Fibroblast of skin of right biceps (primary cell): ENCODE data around the gene CLSTN2.

ENCODE experiments used
- DNase-seq: peaks from one replicate; pipeline ENCODE4 v3.0.0-alpha.2; 2013

Gene CLSTN2

DNA sequence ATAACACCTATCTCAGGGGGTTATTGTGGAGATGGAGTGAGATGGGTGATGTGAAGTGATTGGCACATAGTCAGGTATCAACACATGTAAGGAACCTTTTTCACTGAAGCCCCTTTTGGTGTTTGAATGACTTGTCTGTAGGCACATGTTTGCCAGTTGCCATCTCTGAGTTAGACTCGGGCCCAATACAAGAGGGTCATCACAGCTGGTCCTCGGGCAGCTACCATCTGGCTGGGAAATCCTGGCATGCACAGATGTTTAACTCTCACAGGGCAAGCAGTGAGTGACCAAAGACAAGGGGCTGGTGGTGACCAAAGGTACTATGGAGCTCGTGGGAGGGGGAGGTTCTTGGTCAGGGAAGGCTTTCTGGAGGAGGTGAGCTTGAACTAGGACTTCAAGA is 118.8 kb downstream of the CLSTN2 start:
- no peak for DNase-seq

DNA sequence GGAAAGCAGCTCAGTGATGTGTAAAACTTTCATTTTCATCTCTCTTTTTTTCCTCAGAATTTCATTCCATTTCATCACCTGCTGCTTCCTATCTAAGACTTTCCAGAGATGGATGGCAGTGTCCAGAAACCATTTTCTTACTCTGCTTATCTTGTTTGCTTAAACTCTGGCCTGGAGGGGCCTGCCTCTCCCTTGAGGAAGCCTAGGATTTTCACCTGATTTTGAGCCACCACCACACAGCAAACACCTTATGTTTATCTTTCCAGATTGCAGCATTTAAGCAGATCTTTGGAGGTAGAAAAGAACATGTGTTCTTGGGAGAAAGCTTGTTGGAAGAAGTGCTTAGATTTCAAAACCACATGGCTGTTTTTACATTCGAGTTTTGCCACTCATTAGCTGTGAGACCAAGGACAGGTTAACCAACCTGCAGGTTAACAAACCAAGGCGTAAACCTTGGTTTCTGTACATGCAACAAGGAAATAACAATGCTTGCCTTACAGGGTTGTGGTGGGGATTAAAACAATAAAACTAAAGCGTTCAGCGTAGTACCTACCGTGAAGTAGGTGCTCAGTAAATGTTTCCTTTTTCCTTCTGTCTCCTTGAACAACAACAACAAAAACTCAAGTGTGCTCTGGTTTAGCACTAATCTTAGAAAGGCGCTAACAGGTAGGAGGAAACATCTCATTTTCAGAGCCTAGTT is 120.3 kb downstream of the CLSTN2 start:
- no peak for DNase-seq

DNA sequence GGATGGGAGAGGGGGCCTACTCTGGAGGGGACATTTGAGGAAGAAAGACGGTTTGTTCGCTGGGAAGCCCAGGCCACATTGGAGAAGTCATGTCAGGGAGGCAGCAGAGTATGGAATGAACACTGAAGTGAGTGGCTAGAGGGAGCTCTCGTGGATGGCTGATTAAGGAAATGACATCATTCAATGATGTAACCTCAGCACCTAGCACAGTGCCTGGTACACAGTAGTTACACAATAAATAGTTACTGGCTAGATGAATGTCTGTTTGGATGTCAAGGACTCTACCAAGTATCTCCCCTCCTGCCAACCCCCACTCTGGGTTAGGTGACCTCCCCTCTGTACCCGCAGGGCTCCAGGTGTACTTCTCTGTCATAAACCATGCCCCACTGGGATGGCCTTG is 121.1 kb downstream of the CLSTN2 start:
- DNase-seq = no peak

DNA sequence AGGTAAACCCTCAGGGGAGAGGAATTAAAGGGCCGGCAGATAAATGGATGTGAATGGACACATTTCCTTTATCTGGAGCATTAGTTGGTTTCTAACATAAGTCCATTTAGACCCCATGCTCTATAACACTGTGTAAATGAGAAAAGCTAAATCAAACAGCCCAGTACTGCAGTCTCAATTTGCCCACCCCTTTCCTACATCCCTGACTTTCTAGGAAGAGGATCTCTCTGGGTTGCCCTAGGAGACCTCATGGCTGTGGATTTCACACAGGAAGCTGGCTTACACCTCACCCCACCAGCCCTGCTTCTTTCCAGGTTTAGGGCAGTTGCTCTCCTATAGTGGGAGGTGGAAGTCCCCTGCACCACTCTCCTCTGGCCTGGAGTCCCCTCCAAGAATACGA is 126.2 kb downstream of the CLSTN2 start:
- no peak for DNase-seq

DNA sequence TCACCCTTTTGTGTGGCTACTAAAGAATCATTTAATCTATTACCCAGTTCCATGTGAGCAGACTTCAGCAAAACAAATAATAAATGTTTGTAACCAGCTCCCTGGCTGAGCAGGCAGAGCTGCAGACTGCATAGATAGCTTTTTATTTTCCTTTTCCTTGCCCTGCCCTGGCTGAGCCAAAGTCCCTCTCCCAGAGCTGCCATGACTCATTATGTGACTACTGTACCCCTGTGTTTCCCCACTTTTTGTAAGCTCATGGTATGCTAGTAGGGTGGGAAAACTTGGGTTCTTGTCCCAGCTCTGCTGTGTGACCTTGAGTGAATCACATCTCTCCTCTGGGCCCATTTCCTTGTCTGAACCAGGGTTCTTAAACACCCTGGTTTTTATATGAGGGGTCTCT is 127.5 kb downstream of the CLSTN2 start:
- DNase-seq = no peak

DNA sequence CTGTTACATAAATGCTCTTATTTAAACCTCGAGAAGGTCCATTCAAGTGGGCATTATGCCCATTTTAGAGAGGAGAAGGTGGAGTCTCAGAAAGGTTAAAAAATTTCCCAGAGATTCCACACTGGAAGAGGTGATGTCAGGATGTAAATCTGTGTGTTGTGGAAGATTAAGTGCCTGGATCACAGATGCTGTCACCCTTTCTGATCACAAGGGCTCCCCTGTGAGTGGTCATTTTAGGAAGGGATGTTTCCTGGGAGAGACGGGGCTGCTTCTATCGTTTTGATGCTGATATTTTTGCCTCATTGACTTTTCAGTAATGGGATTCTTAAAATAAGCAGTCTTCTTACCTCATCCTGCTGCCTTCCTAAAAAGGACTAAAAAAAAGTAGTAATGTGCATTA is 132.5 kb downstream of the CLSTN2 start:
- DNase-seq = no peak

DNA sequence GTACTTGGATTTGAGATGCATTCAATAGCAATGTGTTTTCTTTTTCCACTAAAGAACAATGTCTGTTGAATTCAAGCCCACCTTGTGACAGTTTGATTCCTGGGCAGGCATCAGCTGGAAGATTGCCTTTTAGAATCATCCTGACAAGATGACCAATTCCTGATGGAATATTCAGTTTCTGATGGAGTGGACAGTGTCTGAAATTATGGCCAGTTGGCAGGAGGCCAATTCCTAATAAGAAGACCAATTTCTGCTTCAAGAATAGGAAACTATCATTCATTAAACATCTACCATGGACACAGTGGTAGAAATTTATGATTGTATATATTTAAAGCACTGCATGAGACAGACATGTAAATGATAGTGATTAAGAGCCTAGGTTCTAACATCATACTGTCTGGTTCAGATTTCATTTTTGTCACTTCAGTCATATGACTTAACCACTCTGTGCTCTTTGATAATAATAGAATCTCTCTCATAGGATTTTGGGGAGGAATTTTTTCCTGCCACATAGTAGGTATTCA is 133.6 kb downstream of the CLSTN2 start:
- no peak for DNase-seq

DNA sequence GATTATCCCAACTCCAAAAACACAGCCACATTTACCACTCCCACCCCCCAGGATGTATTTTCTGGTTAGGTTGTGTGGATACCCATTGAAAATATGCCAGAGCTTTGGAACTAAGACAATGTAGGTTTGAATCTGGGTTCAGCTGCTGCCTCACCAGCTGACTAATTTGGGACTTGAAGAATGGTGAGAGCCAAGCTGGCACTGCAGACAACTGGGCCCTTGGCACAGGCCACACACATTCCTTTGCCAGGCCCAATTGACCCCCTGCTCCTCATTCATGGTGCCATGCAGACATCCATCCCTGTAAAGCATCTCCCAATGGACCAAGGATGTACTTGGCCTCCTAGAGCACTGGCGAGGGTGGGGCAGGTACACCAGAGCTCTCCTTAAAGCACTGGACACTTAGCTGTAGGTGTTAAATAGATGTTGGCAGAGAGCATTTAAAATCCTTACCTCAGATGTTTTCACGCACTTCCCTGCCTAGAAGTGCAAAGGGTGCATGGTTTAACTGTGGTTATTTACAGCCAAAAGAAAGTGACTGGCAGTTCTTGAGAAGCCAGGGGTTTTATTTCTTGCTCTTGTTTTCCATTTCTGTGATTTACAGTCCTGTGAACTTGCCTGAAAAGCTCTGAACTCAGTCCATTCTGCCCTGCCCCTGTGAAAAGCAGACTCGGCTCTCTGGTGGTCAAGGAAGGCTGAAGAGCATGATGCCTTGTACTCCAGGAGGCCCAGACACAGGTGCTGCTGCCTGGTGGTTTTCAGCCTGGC is 138.5 kb downstream of the CLSTN2 start:
- no peak for DNase-seq

DNA sequence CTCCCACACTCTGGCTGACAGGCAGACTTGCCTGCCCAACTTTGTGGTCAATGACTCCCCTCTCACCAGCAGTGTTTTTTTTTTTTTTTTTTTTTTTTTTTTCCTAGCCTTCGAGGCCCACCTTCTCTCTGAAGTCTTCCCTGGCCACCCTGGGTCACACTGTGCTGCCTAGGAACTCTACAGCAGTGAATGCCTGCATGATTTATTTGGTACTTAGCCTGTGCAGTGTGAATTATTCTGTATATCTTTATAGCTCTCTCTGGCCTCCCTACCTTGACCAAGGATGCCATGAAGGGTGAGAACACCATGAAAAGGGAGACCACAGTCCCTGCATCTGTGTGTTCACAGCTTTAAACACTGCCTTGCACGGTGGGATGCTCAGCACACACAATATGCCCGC is 141.6 kb downstream of the CLSTN2 start:
- no peak for DNase-seq

DNA sequence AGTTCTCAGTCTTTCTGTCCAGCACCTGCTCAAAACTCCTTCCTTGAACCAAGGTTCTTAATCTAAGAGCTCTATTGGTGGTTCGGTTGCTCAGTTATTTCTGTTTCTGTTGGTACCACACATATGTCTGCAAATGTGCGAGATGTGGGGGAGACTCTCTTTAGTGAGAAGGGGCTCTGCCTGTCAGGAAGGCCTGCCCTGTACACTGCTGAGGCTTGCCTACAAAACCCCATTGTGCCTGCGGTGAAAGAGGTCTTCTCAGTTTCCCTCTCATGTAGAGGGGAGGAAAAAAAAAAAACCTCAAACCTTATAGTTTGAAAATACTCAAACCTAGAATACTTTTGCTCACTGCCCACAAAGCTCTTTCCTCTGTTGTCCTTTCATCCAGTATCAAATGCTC is 142.4 kb downstream of the CLSTN2 start:
- no peak for DNase-seq

DNA sequence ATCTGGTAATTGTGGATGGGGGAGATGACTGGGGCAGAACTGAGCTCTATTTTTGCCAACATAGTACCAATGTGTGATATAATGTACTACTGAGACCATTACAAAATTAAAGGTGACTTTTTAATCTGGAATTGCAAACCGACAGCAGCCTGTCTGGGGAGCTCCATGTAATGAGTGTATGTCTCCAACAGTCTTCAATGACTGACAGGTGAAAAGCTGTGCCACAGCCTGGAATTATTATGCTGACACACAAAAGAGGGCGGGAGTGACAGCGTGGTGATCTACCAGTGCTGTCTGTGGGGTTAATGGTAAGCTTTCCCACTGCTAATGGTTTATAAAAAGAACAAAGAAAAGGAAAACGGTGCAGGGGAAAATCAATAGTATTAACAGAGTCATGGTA is 143.4 kb downstream of the CLSTN2 start:
- DNase-seq = no peak

DNA sequence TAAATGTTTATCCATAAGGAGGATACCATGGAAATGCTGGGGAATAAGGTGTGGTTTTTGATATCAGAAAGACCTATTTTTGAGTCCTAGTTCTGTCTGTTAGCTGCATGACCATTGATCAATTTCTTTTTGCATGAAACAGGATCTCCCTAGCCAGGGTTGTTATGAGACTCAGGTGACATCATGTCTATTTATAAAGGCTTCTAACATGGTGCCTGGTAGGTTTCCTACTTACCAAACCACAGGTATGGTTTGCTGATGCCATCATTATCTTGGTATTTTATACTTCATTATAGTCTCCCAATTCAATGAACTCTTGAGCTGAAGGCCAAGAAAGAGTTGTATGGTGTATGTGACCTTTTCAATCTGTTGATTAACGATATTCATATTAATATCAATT is 144.0 kb downstream of the CLSTN2 start:
- DNase-seq = no peak

DNA sequence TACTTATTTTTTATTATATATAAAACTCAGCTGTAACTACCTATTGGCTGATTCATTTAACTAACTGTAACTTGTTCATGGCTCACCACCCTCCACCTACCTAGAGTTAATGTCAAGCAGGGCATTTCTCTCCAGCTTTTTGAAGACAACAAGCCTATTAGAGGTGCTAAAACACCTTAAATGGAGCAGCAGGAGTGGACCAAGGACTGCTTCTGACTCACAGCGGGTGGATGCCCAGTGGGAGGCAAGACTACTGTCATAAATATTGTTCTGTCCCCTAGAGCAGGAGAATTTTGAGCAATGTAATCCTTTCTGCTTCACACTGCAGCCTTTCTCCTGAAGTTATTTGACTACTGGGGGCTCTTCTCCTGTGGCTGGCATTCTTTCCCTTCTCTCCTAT is 146.9 kb downstream of the CLSTN2 start:
- DNase-seq = no peak

DNA sequence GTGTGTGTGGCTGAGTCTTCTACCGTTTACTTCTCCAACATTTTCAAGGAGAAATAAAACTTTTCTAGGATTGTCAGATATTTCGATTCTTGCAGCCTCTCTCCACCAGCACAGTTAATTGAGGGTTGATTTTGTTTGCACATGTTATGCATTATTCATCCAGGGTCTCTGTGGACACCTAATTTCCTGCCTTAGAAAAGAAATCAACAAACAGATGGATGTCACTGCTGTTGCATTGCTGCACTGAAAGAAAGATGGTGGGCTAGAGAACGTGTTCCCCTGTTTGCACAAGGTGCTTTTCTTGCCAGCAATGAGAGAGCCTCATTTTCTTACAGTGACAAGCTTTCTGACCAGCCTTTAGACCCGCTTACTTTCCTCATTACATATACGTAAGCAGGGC is 150.0 kb downstream of the CLSTN2 start:
- DNase-seq = no peak

DNA sequence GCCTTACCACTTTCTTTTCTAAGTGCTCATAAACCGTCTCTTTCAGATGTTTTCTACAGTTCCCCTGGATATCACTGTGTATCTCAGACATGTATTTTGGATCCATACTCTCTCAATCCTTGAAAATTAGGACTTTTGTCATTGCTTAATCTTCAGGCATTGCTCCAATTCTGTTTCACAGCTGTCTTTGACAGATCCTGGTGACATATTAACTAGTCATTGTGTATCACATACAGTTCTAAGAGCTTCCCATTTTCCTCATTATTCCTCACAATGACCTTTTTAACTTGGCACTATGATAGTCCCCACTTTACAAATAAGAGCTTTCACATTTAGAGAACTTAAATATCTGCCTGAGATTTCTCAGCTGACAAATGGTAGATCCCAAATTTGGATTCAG is 151.7 kb downstream of the CLSTN2 start:
- DNase-seq = no peak

DNA sequence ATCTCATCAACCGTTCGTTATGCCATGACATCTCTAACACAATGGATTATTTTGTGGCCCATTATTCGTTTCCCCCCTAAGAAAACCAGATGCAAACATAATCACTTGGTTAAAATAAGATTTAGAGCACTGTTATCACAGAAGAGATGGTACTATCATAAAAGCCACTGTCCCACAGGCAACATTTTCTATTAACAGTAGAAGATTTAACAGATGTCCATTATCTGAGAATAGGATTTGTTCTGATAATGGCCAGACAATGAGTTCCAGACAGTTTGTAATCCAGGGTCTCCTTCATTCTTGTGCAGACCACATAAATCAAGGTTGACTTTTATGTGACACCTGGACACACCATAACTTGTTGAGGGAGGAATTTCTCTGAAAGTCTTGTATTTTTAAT is 153.1 kb downstream of the CLSTN2 start:
- DNase-seq = no peak

DNA sequence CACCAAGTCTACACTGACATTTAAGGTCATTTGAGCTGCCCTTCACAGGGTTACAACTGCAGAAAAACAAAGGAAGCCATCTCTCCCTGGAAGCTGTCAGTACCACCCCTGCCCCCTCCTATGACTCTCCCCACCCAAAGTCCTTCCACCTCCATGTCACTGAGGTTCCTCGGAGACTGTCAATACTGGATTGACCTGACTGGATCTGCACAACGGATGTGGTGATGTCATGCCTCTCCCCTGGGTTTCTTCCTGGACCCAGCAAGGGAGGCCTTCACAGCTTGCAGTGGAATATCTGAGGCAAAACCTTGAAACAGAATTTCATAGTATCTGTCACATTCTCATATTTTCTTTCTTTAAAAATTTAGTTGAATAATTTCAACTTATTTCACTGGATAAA is 153.5 kb downstream of the CLSTN2 start:
- DNase-seq = no peak

DNA sequence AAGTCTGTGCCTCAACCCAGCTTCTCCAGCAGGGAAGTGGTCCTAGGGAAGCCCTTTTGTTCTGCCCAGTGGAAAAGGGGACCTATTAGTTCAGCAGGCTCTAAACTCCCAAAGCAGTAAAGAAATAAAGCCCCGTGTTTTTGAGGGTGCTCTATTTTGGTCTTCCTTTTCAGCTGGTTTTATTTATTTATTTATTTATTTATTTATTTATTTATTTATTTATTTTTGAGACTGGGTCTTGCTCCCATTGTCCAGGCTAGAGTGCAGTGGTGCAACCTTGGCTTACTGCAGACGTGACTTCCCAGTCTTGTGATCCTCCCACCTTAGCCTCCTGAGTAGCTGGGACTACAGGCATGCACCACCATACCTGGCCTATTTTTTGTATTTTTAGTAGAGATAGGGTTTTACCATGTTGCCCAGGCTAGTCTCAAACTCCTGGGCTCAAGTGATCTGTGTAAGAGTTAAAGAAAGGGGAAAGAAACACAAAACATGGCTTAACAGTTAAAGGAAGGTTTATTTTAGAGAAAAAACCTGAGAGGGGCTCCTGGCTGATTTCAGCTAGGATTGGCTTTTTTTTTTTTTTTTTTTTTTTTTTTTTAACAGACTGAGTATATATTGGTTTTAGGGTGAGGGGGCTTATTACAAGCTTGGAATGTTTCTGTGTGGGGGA is 154.6 kb downstream of the CLSTN2 start:
- no peak for DNase-seq

DNA sequence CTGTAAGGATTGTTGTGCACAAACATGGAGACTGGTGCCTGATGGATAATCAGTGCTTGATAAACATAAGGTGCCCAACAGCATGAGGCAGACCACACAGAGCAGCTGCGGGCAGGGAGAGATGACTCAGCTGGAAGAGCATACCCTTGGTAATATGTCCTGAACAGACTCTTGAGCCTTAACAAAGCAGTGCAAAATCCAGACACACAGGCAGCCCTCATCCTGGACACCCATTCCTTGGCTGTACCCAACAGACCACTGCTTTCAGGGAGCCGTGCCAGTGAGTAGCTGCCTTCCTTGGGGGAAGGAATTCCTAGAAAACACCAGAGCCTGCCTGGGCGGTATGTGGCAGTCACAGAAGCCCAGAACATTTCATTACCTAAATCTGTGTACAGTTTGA is 156.2 kb downstream of the CLSTN2 start:
- no peak for DNase-seq

DNA sequence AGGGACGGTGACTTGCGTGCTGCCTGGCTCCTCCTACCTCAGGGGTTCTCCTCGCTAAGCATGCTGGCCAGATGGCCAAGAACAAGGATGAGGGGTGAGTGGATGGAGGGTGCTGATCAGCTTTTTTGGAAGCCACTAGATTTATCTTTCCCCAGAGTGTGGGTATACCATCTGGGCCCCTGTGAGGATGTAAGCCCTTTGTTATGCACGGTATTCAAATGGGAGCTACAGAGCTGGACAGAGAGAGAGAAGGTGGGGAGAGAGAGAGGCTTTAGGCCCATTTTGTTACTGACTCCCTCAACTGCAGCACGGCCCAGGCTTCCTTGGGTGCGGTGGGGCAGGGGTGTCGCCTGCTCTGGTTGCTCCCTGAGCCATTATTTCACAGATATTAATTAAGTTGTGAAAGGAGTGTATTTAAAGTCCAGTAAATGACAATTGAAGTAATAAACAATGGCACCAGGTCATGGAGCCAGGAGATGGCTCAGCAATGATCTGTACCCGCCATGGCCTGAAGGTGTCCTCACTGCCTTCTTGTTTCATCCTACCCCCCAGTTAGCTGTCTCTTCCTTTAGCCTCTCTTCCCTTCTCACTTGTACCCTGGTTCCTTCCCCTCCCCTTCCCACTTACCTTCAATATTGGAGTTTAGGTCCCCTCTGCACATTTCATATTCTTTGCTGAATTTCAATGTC is 158.0 kb downstream of the CLSTN2 start:
- DNase-seq = no peak

DNA sequence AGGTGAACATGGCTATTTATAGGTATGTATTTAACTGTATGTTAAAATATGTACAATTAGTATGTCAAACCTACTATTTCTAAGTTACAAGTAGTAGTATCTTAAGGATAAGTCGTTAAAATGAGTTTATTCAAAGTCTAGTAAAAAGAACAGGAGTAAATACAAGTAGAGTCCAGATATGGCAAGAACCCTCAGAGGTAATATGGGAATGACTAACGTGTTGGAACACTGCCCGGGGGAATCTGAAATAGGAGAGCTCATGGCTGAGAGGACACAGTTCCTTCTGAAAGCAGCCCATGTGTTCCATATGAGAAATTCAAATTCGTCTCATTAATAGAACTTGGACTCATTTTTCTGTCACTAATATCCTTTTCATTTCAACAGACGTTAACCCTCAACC is 158.8 kb downstream of the CLSTN2 start:
- peak; percentile 73 for DNase-seq

DNA sequence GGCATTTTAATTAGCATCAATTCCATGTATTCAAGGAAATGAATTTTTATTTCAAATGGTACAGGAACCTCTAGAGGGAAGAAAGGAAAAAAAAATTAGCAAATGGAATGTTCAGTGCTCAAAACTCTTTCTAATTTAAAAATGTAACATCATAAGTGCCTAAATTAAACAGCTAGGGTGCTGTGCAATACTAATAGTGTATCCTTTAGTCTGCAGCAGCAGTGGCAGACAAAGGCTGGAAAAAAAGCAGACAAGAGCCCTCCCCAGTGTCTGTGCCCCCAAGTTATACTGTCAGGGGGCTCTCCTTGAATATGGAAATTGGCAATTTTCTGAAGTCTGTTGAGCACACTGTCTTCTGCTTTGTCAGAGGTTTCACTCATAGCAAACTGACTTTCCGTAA is 159.5 kb downstream of the CLSTN2 start:
- DNase-seq = no peak

DNA sequence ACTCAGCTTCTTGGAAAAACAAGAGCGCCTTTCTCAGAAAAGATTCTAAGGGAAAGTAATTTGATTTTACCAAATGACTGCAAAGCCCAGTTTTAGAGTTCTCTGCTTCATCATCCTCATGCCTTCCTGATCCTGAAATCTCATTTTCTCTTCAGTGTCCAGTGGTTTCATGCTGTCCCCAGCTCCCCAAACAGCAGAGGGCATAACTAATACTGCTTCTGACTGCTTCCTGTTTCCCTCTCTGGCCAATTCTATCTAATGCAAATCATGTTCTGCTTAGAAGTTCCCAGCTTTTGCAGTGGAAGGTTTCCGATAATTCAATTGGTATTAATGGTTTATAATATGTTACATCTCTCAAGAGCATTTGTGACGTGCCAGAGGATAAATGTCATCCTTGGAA is 161.1 kb downstream of the CLSTN2 start:
- no peak for DNase-seq
